HPDE6-E6E7 (cell line): ENCODE measurements around the gene MASP2.
"Not testable (repeated sequence)": the region's sequence is repeated elsewhere in the genome, so short reads cannot be mapped to it uniquely, and the experiment has no call there.

Experiments
- DNase-seq: peaks from one replicate; pipeline ENCODE4 v3.0.0; 2011; ENCODE audit warnings: missing footprints; ENCODE audit errors: extremely low spot score

MASP2 gene

DNA sequence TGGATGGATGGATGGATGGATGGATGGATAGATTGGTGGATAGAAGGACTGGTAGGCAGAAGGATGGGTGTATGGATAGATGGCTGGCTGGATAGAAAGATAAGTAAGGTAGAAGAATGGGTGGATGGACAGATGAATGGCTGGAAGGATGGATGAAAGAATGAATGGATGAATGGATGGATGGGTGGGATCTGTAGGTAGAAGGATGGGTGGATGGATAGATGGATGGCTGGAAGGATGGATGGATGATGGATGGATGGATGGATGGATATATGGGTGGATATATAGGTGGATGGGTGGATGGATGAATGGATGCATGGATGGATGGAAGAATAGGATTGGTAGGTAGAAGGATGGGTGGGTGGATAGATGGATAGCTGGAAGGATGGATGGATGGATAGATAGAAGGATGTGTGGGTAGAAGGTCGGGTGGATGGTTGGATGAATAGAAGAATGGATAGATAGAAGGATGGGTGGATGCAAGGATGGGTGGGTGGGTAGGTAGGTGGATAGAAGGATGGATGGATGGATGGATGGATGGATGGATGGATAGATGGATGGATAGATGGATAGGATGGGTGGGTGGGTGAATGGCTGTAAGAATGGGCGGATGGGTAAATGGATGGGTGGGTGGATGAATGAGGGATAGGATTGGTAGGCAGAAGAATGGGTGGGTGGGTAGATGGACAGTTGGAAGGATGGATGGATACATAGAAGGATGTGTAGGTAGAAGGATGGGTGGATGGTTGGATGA, 7.5 kb downstream of the MASP2 start:
- no peak for DNase-seq

DNA sequence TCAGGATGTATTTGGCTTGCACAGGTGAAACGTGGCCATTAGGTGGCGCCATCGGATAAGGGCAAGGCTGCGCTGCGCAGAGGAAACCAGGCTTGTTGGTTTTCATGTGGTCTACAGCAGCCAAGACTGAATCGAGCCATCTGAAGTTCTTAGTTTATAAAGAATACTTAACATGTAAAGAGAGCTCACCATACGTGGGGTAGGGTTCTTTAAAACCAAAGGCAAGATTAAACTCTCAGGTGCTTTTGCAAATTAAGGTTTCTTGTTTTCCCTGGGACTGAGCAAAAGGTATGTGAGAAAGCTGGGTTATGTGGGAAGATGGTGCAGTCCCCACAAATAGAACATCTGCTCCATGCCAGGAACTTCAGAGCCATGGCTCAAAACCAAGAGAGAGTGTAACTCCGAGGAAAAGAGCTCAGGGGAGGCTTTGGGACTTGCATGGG, 9.3 kb downstream of the MASP2 start:
- DNase-seq: peak; percentile 86

DNA sequence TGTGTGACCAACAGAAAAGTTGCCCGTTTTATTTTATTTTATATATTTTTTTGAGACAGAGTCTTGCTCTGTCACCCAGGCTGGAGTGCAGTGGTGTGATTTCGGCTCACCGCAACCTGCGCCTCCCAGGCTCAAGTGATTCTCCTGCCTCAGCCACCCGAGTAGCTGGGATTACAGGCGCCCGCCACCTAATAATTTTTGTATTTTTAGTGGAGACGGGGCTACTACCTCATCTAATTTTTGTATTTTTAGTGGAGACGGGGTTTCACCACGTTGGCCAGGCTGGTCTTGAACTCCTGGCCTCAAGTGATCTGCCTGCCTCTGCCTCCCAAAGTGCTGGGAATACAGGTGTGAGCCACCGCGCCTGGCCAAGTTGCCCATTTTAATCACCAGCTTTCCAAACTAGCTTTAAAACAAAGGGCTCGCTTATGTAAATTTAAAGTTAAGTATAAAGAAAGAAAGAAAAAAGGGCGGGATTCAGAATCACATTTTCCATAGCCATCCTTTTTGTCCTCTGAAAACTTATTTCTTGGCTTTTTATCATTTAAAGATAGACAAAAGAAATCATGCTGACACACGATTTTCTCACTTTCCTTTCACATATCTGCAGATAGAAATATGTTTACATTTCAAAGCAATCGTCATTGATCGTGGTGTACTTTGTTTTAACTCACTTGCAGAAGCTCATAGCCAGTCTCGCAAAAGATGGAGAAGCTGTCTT, 9.9 kb downstream of the MASP2 start:
- not testable (repeated sequence) for DNase-seq

DNA sequence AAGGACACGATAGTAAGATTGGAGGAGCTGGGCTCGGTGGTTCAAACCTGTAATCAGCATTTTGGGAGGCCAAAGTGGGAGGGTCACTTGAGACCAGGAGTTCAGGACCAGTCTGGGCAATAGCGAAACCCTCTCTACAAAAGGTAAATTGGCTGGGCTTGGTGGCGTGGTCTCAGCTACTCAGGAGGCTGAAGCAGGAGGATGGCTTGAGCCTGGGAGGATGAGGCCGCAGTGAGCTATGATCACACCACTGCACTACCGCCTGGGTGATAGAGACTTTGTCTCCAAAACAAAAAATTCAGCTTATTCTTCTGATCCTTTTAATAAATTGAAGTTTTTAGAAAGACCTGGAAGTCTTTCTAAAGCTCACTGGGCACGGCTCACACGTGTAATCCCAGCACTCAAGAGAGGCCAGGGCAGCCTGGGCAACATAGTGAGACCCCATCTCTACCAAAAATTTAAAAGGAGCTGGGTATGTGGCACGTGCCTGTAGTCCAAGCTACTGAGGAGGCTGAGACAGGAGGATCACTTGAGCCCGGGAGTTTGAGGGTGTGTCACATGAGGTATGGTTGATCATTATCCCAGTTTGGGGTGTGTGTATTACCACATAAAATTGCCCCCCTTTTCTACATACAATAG, 15.3 kb downstream of the MASP2 start:
- DNase-seq: no peak

DNA sequence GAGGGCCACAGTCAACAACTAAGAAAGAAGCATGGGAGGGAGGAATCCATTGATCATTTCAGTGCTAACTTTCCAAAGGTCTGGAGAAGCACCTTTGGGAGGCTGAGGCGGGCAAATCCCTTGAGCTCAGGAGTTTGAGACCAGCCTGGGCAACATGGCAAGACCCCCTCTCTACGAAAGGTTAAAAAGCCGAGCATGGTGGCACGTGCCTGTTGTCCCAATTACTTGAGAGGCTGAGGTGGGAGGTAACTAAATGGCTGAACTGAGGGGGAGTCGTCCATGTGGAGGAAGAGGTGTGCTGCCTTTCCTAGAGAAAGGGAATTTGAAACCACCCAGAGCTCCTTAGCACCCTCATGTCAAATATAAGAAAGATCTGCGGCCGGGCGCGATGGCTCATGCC, 16.2 kb downstream of the MASP2 start:
- no peak for DNase-seq

DNA sequence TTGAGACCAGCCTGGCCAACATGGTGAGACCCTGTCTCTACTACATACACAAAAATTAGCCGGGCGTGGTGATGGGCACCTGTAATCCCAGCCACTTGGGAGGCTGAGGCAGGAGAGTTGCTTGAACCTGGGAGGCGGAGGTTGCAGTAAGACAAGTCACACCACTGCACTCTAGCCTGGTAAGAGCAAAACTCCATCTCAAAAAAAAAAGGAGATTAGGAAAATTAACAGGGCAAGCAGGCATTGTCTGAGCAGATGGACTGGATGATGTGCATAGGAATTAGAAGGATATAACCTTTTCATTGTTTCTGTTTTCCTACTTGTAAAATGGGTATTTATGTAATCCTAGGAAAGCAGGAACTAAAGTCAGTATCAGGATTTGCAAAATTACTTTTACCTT, 19.0 kb downstream of the MASP2 start:
- no peak for DNase-seq

DNA sequence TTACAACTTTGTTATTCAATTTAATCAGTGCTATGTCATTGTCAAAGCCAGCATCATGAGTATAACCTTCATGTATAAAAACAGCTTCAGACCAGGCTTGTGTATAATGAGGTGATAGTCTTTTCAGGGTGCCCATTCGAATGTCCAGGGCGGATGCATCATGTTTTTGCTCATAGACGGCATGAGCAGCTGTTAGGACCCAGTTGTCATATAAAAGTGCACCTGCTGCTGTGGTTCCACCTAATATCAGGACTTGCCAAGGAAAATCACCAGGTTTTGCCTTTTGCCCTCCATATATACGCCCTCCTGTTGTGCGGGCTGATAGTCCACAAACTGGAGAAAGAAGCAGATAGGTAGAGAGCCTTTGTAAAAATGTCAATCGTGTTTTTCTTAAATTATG, 19.7 kb downstream of the MASP2 start:
- DNase-seq: no peak

DNA sequence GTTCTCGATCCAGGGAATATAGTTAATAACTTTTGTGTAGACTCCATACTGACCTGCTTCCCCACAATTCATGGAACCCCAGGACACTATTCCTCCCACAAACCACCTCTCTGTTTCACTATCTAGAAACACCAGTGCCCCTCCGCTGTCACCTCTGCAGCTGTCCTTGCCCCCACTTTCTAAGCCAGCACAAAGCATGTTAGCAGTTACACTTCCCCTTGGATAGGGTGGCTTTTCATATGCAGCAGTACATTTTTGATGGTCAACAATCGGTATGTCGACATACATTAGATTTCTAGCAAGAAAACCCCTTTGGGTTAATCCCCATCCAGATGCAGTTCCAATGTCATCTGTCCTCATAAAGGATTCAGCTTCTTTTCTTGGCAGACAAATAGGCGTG, 20.1 kb downstream of the MASP2 start:
- DNase-seq: no peak

DNA sequence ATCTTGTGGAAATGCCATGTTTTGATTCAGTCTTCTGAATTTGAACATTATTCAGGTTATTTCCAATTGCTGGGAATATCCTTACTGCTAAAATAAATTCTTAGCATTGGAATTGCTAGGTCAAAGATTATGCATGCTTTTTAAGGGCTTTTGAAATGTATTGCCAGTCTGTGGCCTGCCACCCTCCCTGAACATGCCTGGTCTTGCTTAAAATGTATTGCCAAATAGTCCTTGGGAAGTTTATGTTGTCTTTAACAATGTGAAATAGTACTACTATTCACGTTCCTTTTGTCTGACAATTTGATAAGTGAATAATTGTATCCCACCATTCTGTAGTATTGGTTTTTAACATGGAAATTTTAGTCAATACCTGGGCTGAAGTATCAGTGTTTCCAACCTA, 21.0 kb downstream of the MASP2 start:
- no peak for DNase-seq

DNA sequence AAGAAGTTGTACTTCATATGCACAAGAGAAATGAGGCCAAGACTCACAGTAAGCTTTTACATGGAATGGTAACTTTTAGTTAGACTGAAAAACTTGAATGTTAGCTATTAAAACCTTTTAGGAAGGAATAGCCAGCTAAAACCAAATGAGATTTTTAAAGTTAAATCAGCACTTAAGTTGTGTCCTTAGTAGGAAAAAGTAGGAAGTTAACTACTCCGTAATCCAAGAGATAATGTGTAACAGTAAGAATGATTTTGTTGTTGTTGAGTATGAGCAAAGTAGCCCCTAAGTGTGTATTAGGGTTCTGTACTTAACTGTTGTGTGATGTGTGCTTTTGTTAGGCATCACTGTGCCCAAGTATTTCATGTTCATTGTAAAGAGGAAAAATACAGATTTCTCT, 21.4 kb downstream of the MASP2 start:
- no peak for DNase-seq

DNA sequence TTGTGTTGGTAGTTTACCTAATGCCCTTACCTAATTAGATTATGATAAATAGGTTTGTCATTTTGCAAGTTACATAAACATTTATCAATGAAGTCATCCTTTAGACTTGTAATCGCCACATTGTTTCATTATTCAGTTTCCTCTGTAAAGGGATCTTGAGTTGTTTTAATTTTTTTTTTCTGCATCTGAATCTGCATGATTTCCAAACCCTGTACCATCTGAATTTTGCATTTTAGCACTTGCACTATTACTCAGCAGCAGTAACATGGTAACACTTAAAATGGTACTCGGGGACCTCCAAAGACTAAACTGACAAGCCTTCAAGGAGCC, 22.2 kb downstream of the MASP2 start:
- DNase-seq: no peak

DNA sequence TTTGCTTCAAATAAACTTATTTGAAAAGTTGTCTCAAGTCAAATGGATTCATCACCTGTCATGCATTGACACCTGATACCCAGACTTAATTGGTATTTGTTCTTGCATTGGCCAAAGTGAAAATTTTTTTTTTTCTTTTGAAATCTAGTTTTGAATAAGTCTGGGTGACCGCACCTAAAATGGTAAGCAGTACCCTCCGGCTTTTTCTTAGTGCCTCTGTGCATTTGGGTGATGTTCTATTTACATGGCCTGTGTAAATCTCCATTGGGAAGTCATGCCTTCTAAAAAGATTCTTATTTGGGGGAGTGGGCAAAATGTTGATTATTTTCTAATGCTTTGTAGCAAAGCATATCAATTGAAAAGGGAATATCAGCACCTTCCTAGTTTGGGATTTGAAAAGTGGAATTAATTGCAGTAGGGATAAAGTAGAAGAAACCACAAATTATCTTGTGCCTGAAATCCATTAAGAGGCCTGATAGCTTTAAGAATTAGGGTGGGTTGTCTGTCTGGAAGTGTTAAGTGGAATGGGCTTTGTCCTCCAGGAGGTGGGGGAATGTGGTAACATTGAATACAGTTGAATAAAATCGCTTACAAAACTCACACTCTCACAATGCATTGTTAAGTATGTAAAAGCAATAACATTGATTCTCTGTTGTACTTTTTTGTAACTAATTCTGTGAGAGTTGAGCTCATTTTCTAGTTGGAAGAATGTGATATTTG, 22.7 kb downstream of the MASP2 start:
- DNase-seq: no peak

DNA sequence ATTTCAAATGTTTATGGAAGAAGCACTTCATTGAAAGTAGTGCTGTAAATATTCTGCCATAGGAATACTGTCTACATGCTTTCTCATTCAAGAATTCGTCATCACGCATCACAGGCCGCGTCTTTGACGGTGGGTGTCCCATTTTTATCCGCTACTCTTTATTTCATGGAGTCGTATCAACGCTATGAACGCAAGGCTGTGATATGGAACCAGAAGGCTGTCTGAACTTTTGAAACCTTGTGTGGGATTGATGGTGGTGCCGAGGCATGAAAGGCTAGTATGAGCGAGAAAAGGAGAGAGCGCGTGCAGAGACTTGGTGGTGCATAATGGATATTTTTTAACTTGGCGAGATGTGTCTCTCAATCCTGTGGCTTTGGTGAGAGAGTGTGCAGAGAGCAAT, 23.8 kb downstream of the MASP2 start:
- DNase-seq: no peak

DNA sequence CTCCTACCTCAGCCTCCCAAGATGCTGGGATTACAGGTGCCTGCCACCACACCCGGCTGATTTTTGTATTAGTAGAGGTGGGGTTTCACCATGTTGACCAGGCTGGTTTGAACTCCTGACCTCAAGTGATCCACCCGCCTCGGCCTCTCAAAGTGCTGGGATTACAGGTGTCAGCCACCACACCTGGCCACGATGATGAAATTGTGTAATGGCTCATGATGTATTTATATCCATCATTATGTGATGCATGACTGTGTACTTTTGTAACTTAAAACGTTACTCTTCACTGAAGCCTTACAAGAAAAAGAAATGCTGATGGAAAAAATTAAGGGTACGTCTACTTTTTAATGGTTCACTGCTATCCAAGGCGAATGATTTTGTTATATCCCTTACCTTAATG, 27.1 kb downstream of the MASP2 start:
- no peak for DNase-seq

DNA sequence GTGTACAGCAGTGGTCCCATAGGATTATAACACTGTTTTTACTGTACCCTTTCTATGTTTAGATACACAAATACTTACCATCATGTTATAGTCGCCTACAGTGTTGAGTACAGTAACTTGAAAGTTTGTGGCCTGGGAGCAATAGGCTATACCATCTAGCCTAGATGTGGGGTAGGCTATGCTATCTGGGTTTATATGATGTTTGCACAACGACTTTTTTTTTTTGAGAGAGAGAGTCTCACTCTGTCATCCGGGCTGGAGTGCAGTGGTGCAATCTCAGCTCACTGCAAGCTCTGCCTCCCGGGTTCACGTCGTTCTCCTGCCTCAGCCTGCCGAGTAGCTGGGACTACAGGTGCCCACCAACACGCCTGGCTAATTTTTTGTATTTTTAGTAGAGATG, 27.7 kb downstream of the MASP2 start:
- not testable (repeated sequence) for DNase-seq

DNA sequence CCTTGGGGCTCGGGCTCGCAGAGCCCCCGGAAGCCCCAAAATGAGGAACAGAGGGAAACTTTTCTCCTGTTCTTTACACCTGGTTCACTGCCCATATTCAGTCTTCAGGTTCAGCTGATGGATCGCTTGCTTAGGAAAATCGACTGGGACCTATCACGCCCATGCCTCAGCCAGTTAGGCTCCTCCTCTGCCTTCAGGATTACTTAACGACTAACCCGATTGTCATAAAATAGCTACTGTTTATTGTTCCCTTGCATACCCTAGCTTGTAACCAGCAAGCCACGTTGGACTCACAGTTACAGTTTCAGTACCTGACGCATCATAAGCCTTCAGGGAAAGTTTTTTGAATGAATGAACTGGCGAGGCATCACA, 33.9 kb downstream of the MASP2 start:
- DNase-seq: no peak

DNA sequence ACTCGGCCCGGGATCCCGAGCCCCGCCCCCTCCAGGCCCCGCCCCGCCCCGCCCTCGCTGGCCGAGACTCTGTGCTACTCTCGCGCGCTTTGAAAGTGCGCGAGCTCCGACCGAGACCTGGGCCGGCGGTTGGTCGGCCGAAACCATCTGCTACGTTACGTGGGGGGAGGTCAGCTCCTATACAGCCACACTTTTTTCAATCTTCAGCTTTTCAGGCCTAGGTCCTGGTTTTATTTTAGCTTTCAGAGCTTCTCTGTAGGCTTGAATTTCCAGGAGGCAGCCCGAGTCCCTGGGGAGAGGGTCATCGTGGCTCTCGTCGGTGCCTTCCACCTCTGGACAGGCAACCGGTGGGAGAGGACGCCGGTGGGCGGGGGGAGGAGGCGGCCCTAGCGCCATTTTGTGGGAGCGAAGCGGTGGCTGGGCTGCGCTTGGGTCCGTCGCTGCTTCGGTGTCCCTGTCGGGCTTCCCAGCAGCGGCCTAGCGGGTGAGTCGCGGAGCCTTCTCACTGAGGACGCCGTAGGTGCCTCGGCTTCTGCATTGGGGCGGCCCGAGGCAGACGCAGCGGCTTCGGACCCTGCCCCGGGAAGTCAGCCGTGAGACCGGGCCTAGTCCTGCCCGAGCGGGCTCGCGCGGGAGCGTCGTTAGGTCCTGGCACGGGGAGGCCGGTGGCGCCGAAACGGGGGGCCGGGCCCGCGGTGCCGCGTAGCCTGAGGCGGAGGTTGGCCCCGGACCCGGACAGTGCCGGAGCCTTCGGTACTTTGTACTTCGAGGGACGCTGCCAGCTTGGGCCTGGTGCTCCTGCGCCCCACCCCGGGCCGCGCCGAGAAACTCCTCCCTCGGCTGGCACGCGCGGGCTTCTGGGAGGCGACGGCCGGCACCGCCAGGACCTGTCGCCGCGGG, 34.5 kb downstream of the MASP2 start, which contains the start of gene TARDBP:
Gene TARDBP (plus strand): TSS at position 395 of the 900 bp plus-strand sequence. CDS start 1,074 bp downstream, outside the sequence.
- peak; percentile 93 for DNase-seq

DNA sequence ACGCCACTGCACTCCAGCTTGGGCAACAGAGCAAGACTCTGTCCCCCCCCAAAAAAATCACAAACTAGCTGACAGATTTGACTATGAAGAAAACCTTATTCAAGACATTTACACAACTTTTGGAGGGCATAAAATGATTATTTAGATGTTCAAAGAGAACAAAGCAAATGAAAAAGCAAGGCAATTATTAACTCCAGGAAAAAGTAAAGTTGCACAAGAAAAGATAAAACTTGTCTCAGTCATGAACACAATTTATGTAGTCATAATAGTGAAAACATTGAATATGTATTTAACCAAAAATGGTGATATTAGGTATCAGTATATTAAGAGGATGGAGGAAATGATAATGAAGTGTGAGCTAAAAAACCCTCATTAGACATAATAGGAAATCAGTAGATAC, 46.5 kb downstream of the MASP2 start:
- no peak for DNase-seq

DNA sequence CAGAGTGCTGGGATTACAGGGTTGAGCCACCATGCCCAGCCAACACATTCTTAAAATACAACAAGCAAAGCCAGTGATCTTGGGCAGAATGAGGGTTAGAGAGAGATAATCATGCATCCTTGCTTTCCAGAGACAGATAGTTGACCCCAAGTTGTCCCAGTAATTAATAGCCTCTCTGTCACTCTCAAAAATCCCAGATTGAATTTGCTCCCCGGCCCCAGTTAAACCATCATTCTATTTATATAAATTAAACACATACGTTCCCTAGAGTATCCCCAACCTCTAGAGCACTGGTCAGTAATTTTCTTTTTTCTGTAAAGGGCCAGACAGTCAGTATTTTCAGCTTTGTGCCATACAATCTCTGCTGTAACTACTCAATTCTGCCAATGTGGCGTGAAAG, 50.9 kb downstream of the MASP2 start:
- DNase-seq: no peak

DNA sequence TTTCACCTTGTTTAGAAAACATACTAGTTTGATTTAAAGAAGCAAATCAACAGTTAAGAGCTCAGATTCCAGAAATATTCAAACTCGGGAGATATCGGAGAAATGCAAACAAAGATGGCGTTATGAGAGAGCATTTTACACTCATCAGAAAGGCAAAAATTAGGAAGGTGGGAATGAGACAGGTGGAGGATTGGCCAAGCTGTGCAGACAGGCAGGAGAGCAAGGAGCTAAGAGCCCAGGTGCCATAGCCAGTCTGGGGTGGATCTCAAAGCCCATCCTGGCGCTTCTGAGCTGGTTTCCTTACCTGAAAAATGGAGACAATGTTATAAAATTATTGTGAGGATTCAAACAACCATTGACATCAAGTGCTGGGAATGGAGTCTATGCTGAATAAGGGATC, 54.2 kb downstream of the MASP2 start:
- no peak for DNase-seq

DNA sequence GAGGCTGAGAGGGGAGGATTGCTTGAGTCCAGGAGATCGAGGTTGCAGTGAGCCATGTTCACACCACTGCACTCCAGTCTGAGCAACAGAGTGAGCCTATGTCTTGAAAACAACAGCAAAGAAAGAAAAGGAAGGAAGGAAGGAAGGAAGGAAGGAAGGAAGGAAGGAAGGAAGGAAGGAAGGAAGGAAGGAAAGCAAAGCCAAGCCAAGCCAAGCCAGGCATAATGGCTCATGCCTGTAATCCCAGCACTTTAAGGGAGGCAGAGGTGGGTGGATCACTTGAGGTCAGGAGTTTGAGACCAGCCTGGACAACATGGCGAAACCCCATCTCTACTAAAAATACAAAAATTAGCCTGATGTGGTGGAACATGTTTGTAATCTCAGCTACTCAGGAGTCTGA, 55.0 kb downstream of the MASP2 start:
- not testable (repeated sequence) for DNase-seq
